Activated T-helper 17 cell treated with anti-CD3 and anti-CD28 coated beads, Interleukin-2, amount 50 U/mL, for 72 hours (primary cell): ENCODE data around the gene TAF11. TPM values are rescaled to one million over a fixed set of nuclear protein-coding genes. Genes with fewer than 3 reads are reported as not detected.

Source experiments
- ATAC-seq: fragments of 150-1000 bp; cut with Tn5 transposase; replicated peaks from 2 replicates; pipeline ENCODE4 v1.10.0; 2021; ENCODE audit warnings: mild to moderate bottlenecking, moderate library complexity
- H3K27ac Mint-ChIP-seq: one replicate; pipeline ENCODE4 v1.8.0; 2022; ENCODE audit warnings: mixed read lengths
- H3K27me3 Mint-ChIP-seq: one replicate; pipeline ENCODE4 v1.8.0; 2022; ENCODE audit warnings: mixed read lengths
- H3K36me3 Mint-ChIP-seq: one replicate; pipeline ENCODE4 v1.8.0; 2022; ENCODE audit warnings: low read depth, mild to moderate bottlenecking, mixed read lengths
- H3K4me1 Mint-ChIP-seq: one replicate; pipeline ENCODE4 v1.8.0; 2022; ENCODE audit warnings: mixed read lengths
- H3K4me3 Mint-ChIP-seq: one replicate; pipeline ENCODE4 v1.8.0; 2022; ENCODE audit warnings: mild to moderate bottlenecking, mixed read lengths
- H3K9me3 Mint-ChIP-seq: one replicate; pipeline ENCODE4 v1.8.0; 2022; ENCODE audit warnings: mixed read lengths
- total RNA-seq, 2 donors: library from RNA; stranded (reverse); gene quantifications; one replicate each; pipeline ENCODE4 v1.2.3, GENCODE V29; 2022

The TAF11 gene
- total RNA-seq, 2 donors from 2014 or later: 28.7 to 30.0 TPM

- H3K36me3 Mint-ChIP-seq: peaks cover 68% of the 10 kb centered on the region
- H3K27me3 Mint-ChIP-seq: no peaks in the 10 kb centered on the region
- ATAC-seq: no peak
- no peaks in the 10 kb centered on the region for H3K4me1 Mint-ChIP-seq
- H3K4me3 Mint-ChIP-seq: no peak overlapping the region
- H3K27ac Mint-ChIP-seq: peak overlapping the region; percentile 13
- no peaks in the 10 kb centered on the region for H3K9me3 Mint-ChIP-seq
Measured at GRCh38 chr6:34829137-34829536, 58.7 kb downstream of the TAF11 start.

Other genes with a start within 250 kb of the TAF11 start
- gene ILRUN, start 191.3 kb downstream of the TAF11 start, total RNA-seq: 10 to 100 TPM; 58.2 to 65.8 TPM
- 100 to 1,000 TPM in 1 of 2 donors, 10 to 100 TPM in 1; 97.3 to 169 TPM for gene SNRPC, start 130.5 kb downstream of the TAF11 start, total RNA-seq
- 10 to 100 TPM in 1 of 2 donors, 1 to 10 TPM in 1; 8.7 to 11.5 TPM for gene BLTP3A, start 96.0 kb downstream of the TAF11 start, total RNA-seq
- 1 to 10 TPM; 7.7 to 8.8 TPM for gene ANKS1A, start 1.2 kb upstream of the TAF11 start, total RNA-seq